Hematopoietic multipotent progenitor cell (in vitro differentiated cells): ENCODE measurements around the gene PLPP1. TPM values are rescaled to one million over a fixed set of nuclear protein-coding genes. Genes with fewer than 3 reads are reported as not detected.

Experiments used
- DNase-seq, 3 donors: peaks; one replicate each; pipeline ENCODE4 v3.0.0-alpha.2; 2011 to 2015; ENCODE audit warnings: low read depth in 2 of 3, low spot score in 2 of 3
- total RNA-seq: library from RNA; depleted of rRNA; stranded (reverse); fragments of >200 nt; gene quantifications from one replicate; pipeline ENCODE4 v1.2.3, GENCODE V29; 2012

PLPP1 gene
- total RNA-seq, result 2.4 TPM

- DNase-seq, result peak; percentile 72 to 76 (median 75)
Measured at GRCh38 chr5:55534436-55535198, at the start of gene PLPP1. TSS of gene PLPP1 (minus strand) at chr5:55534964. CDS start at chr5:55534629, 335 bp downstream.

- no peak for DNase-seq
Measured at GRCh38 chr5:55583578-55583977, 48.8 kb upstream of the PLPP1 start.

- DNase-seq, result peak in 1 of 3 donors; percentile 74
Measured at GRCh38 chr5:55582256-55582655, 47.5 kb upstream of the PLPP1 start.

- DNase-seq, result no peak
Measured at GRCh38 chr5:55580042-55580441, 45.3 kb upstream of the PLPP1 start.

GRCh38 chr5:55578771-55579170 lies 44.0 kb upstream of the PLPP1 start:
- DNase-seq, result no peak

GRCh38 chr5:55577353-55578060 lies 42.7 kb upstream of the PLPP1 start:
- DNase-seq, result no peak

- DNase-seq, result no peak
Measured at GRCh38 chr5:55576661-55577060, 41.9 kb upstream of the PLPP1 start.

- peak in 1 of 3 donors; percentile 88 for DNase-seq
Measured at GRCh38 chr5:55575815-55576583, 41.2 kb upstream of the PLPP1 start.

- DNase-seq, result no peak
Measured at GRCh38 chr5:55572600-55572999, 37.8 kb upstream of the PLPP1 start.

GRCh38 chr5:55572020-55572419 lies 37.3 kb upstream of the PLPP1 start:
- no peak for DNase-seq

- no peak for DNase-seq
Measured at GRCh38 chr5:55570570-55570969, 35.8 kb upstream of the PLPP1 start.

- no peak for DNase-seq
Measured at GRCh38 chr5:55570026-55570425, 35.3 kb upstream of the PLPP1 start.

GRCh38 chr5:55569513-55569865 lies 34.7 kb upstream of the PLPP1 start:
- DNase-seq, result no peak

GRCh38 chr5:55568654-55569512 lies 34.1 kb upstream of the PLPP1 start:
- no peak for DNase-seq

GRCh38 chr5:55564721-55565120 lies 30.0 kb upstream of the PLPP1 start:
- no peak for DNase-seq

- no peak for DNase-seq
Measured at GRCh38 chr5:55558484-55558883, 23.7 kb upstream of the PLPP1 start.

- DNase-seq, result no peak
Measured at GRCh38 chr5:55557123-55557522, 22.4 kb upstream of the PLPP1 start.

- DNase-seq, result no peak
Measured at GRCh38 chr5:55554585-55555202, 19.9 kb upstream of the PLPP1 start.

GRCh38 chr5:55551904-55552303 lies 17.1 kb upstream of the PLPP1 start:
- DNase-seq, result no peak

- DNase-seq, result no peak
Measured at GRCh38 chr5:55551358-55551757, 16.6 kb upstream of the PLPP1 start.
